HG02610 (cell line): Measurements from ENCODE around the gene SCFD2.
"Not testable (repeated sequence)": the region's sequence is repeated elsewhere in the genome, so short reads cannot be mapped to it uniquely, and the experiment has no call there.

ENCODE experiments used
- ATAC-seq: cut with Tn5 transposase; IDR thresholded peaks from one replicate; pipeline ENCODE4 v1.9.1; 2021; ENCODE audit warnings: mild to moderate bottlenecking, moderate library complexity; ENCODE audit not compliant: unreplicated experiment

SCFD2 gene

DNA sequence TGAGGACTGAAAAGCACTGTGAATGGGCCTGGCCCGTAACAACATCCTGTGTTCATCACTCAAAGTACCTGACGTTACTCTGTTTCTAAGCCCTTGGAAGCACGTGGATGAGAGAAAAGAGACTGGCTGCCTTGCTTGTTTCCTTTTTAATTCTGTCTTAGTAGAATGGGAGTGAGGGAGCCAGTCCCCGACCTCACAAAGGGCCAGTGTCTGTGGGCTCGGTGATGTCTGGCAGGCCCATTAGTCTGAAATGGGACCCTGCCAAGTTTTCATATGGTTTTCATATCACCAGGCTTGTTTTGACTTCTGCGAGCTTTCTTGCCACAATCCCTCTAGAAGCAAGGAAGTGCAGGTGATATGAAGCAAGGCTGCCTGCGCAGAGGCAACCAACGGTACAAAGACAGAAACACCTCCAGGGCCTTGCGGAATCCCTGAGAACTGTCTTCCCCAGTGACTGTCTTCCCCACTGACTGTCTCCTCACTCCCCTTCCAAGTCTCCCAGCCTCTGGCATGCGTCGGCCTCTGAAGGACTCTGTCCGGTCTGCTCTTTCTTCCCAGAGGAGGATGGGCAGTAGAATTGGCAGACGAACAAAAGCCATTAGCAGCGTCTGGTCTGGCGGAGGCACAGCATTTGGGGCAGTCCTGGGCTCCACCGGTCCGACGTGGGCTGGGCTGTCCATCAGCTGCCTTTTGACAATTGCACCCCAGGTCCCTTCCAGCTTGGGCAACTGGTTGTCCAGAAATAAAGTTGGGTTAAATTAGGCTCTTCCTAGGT, 524.0 kb downstream of the SCFD2 start:
- ATAC-seq, result no peak

DNA sequence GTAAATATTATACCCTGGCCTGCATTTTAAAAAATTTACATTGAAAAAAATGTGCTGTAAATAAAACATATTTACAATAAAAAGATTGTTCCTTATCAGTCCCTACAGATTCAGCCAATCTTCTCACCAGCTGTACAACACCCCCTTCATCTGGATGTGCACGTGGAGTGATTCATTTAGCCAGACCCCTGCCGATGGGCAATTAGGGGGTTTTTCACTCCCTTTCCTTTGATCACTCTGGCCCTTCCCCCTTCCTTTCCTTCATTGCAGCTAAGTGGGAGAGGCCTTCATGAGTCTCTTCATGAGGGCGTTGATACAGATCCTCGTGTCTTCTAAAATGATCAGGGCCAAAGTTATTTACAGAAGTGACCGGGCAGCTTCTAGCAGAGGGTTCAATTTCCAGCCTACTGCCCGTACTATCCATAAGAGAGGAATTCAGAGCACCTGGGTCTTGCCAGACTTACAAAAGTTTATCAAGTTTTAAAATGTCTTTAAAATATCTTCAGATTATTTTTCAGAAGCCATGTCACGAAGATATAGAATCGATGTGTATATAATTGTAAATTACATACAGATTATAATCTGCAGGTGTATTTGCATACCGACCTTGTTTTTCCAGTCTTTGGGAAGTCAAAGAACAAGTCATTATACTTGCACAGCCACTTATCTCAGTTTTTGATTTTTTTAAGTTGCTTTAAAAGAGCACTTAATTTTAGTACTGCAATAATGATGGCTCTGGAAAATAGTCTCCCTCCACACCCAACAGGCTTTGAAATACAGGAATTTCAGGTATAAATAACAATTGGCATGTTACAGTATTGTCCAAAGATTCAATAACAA, 525.1 kb downstream of the SCFD2 start:
- no peak for ATAC-seq

DNA sequence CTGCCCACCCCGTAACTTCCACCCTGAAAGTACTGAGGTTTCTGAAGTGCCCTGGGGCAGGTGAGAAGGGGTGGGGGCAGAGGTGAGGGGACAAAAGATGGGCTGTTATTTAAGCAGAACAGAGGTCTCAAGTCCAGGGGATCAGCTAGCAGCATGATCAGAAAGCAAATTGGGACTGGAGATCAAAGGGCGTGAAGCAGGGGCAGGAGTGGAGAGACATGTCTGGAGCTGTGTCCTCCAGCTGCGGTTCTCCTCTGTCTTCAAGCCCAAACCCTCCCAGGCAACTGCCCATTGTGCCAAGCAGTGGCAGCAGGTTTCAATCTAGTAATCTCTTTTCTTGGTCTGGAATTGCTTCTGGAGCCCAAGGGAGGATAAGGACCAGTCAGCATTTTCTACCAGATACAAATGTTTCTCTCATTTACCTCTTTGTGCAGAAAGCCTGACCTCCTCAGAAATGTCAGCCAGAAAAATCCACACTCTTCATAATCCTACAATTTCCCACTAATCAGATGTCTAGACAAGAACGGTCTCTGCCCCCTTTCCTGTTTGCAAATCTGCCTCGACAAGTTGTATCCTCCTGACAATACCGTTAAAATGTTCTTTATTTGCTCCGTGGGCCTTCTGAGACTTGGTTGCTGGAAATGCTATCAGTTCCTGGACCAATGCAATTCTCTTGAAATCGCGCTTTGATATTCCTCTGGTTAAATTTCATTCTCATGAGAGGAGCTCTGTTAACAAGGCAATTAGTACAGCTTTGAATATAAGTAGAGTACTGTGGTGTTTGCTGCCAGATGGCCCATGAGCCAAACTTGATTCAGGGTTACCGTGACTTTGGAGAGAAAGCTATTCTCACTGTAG, 526.9 kb downstream of the SCFD2 start:
- no peak for ATAC-seq

DNA sequence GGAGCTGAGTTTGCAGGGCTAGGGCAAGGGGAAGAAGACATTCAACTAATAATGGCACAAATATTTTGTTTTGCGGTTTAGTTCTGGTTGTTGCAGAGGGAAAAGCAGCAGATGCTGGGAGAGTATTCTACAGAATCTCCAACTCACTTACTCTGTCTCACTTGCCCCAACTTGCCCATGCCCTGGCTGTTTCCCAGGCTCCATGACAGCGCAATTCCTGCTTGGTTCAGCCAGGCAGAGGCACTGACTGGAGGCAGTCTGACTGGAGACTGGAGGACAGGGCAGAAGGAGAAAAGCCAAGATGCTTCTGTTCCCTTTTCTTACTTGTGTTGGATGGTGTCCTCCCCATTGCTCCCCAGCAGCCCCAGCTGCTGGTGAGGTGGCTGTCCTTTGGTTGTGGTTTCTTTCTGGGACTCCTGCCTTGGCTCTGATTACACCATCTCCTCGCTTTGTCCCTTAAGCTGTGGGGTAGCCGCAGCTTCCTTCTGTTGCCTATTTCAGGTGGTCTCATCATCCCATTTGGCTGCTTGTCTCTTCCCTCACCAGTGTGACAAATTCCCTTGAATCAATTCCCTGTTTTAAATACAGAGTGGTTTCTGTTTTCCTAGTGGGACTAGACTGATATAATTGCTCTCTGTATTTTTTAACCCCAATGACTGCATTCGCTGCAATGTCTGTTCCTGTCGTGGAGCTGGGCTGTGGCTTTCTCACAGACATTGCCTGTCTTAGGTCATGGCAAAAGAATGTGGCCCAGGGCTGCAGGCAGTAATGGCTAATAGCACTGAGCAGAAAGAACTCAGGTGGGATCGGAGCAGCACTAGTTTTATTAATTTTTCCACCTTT, 527.9 kb downstream of the SCFD2 start:
- no peak for ATAC-seq

DNA sequence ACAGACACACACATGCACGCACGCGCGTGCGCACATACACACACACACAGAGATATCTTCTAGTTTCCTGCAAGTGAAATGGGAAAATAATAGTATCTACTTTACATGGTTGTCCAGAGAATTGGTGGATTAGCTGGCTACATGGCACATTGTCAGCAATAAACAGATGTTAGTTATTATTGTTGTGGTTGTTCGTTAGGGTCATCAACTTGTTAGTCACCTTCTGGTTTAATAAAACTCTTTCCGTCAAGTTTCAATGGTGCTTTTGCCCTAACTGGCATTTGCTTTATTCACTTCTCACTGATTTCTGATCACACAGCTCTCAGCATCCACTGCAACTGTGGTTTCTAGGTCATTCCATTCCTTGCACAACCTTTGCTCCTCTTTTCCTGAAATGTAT, 529.2 kb downstream of the SCFD2 start:
- ATAC-seq, result no peak

DNA sequence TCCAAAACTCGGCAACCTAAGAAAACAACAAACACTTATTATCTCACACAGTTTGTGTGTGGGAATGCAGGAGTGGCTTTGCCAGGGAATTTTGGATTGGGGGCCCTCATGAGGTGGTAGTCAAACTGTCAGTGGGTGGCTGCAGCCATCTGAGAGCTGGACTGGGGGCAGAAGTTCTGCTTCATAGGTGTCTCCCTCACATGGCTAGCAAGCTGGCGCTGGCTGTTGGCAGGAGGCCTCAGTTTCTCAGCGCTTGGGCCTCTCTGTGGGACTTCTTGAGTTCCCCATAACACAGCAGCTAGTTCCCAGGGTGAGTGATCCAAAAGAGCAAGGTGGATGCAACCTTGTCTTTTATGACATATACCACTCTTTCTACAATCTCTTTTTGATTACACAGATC, 529.7 kb downstream of the SCFD2 start:
- ATAC-seq, result no peak

DNA sequence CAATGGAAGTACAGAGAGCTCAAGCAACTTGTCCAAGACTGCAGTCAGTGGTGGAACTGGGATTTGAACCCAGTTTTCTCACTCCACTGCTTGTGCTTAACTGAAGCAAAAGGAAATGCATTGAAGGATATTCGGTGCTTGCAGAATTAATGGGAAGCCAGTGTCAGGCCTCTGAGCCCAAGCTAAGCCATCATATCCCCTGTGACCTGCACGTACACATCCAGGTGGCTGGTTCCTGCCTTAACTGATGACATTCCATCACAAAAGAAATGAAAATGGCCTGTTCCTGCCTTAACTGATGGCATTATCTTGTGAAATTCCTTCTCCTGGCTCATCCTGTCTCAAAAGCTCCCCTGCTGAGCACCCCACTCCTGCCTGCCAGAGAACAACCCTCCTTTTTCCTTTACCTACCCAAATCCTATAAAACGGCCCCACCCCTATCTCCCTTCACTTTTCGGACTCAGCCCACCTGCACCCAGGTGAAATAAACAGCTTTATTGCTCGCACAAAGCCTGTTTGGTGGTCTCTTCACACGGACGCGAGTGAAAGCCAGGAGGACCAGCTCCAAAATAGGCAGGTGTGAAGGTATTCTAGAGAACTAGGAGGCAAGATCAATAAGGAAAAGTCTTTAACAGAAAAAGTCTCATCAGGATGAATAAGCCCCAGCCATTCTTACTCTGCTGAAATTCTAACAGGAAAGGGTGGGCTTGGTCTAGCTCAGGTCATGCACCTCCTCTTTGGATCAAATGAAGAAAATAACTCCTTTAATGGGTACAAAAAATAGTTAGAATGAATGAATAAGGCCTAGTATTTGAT, 531.0 kb downstream of the SCFD2 start:
- ATAC-seq, result not testable (repeated sequence)

DNA sequence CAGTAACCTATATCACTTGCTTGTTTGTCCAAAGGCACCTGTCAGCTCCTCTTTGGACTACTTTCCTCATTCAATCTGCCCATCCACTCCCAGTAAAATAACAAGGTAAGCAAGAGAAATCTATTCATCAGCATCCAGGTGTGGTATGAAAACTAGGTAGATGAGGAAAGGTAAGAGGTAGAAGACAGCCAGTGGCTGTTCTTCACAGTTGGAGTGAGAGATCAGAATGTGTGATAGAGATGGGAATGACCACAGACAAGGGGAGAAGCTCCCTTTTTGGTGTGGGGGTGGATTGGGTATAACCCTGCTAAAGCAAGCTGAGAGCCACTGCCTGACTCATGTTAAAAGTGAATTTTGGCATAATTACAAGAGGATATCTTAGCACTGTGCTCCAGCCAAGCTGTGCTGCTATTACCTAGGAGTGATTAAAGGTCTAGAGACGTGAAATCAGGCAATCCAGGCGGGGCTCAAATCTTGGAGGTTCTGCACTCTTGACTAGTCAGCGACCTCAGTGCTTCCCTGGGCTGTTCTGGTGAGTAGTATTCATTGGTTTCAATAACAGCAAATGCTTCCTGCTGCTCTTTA, 531.8 kb downstream of the SCFD2 start:
- no peak for ATAC-seq

DNA sequence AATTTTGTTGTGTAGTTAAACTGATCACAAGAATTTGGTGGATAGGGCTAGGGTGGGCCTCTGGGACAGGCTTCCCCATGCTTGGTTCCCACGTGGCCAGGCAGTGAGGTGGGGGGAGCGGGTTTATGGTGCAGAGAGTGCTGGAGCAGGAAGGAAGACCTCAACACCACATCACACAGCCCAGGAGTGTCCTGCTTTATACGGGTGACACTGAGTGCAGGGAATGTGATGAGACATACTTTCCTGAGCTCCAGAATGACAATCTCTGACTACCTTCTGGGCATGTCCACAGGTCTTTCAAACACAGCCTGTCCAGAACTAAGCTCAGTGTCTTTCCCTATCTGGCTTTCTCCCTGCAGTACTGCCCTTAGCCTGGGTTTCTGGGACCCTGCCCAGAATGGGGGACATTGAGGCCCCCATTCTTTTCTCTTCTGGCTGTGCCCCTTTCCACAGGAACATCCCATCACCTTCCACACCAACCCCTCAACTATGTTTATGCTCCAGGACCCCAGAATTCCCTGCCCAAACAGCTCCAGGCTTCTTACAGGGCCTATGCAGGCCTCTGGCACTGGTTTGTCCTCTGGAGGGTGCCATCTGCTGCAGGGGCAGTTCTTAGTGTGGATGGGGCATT, 540.3 kb downstream of the SCFD2 start:
- no peak for ATAC-seq

DNA sequence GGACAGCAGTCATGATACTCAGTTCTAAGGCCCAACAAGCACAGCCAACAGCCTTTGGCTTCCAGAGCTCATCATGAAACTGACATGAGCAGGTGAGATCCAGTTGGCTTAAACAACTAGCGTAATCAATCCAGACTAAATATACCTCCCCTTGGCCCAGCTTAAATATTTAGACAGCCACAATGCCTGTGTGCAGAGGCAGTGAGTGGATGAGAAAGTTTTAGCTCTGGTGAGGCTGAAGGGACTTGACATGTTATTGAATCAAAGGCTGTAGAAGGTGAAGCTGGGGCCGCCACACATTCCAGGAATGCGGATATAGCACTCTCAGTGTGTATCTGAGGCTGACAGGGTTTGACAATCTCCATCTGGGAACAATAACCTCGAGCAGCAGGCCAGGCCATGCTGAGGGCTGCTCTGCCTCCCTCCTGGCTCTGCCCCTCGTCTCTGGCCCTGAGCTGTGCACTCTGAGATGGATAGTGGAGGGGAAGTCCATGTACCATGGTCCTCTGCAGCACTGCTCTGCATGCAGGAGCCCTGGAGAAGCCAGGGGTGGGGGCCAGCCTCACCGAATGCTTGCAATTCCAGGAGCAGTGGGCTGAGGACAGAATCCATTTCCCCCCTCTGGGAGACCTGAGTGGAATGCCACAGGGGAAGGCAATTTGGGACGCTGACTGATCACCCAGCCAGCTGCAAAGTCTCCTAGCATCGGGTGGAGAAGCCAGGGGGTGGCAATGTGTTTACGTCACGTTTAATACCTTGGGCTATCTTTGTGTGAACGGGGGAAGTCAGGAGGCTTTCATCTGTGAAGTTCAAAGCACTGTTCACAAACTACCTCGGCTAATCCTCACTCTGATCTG, 541.0 kb downstream of the SCFD2 start:
- no peak for ATAC-seq

DNA sequence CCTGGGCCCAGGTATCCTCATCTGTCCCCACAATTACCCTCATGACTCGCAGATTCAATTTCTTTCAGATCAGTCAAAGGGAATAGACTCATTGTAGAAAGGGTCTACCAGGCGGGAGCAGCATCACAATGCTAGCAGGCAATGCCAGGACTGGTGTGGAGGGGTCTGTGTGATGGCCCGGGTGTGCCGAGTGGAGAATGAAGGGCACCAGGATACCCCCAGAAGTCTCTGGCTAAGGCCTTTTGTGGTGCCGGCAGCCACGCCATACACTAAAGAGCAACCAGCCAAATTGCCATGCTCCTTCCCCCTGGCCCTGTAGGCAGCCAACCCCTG, 541.6 kb downstream of the SCFD2 start:
- no peak for ATAC-seq

DNA sequence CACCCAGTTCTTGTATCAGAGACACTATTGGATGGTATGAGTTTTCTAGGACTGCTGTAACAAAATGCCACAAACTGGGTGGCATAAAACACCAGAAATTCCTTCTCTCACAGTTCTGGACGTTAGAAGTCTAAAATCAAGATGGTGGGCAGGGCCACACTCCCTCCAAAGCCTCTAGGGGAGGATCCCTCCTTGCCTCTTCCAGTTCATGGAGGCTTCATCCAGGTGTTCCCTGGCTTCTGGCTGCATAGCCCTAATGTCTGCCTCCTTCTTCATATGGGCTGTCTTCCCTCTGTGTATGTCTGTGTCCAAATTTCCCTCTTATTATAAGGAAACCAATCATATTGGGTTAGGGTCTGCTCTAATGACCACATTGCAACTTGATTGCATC, 542.2 kb downstream of the SCFD2 start:
- ATAC-seq, result no peak
